ENCODE data around the gene ADAMTSL1.

ADAMTSL1 gene

GRCh38 chr9:18820566-18821095 is 346.7 kb downstream of the ADAMTSL1 start:
- no peak for DNase-seq (ENCODE audit: extremely low spot score, insufficient read length, low read depth)

GRCh38 chr9:18821788-18822187 is 347.8 kb downstream of the ADAMTSL1 start:
- no peak for FAIRE-seq
- no peak for DNase-seq (ENCODE audit: extremely low spot score, insufficient read length, low read depth)

More at GRCh38 chr9:18820566-18821095, 346.7 kb downstream of the ADAMTSL1 start:
- no peak for FAIRE-seq

DNA sequence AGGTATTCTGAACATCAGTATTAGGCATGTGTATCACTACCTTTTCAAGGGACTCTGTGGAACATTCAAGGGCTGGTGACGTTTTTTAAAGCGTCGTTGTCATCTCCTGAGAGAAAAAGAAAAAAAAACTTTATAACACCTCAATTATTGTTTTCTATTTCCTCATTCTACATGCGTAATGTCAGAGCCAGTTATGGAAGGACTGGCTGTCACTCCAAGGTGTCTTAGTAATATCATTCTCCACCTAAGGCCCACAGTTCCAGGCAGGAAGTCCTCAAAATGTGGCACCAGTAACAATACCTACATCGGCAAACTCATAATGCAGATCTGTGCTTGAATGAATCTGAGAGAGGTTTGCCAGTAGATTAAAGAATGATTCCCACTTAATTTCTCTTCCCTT is 348.9 kb downstream of the ADAMTSL1 start:
- no peak for DNase-seq (ENCODE audit: extremely low spot score, insufficient read length, low read depth)
- no peak for FAIRE-seq

DNA sequence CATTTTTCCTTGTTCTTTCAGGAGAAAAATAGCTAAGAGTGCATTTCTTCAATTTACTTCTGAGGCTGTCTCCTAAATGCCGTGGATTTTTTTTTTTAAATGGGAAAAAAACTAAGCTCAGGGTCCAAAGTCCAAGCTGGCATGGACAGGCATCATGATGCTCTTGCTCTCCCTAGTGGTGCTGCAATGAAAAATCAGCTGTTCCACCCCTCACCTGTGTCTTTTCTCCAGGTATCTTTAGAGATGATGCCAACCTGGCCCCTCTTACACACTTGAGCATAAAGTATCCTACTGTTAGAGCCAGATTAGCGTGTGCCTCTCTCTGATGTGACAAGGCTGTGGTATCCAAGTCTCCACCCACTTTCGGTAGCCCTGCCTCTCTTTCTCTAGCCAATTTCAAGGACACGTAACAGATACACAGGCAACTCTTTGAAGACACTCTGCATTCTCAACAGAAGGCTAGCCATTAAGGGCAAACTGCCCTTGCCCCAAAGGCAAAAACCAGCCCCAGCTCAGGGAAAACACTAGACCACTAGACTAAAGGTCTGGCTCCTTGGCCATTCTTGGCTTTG is 350.2 kb downstream of the ADAMTSL1 start:
- DNase-seq (ENCODE audit: extremely low spot score, insufficient read length, low read depth), result no peak

GRCh38 chr9:18825656-18826170 is 351.8 kb downstream of the ADAMTSL1 start:
- DNase-seq (ENCODE audit: extremely low spot score, insufficient read length, low read depth) (no peak), FAIRE-seq (no peak)

More for the DNA sequence above, 350.2 kb downstream of the ADAMTSL1 start:
- no peak for FAIRE-seq

GRCh38 chr9:18826248-18826647 is 352.3 kb downstream of the ADAMTSL1 start:
- DNase-seq (ENCODE audit: extremely low spot score, insufficient read length, low read depth) (no peak), FAIRE-seq (no peak)

DNA sequence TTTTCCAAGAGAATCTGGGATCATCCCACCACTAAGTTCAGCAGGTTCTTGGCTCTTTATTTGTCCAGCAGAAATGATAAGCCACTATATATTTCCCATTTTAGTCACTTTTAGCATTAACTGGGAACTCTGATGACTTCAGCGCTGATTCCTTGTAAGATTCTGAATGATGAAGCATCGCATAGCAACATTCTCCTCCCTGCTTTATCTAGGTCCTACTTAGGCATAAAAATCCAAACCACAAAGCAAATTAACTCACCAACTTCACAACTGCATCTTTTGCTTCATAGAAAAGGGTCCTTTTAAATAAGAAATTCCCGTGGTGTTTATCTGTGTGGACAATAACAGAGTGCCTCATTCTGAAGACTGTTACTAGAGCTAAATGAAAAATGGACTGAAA is 355.1 kb downstream of the ADAMTSL1 start:
- no peak for DNase-seq (ENCODE audit: extremely low spot score, insufficient read length, low read depth)
- no peak for FAIRE-seq

- DNase-seq (ENCODE audit: extremely low spot score, insufficient read length, low read depth) (no peak), FAIRE-seq (no peak)
Measured at GRCh38 chr9:18829873-18830272, 355.9 kb downstream of the ADAMTSL1 start.

GRCh38 chr9:18834740-18835361 is 360.9 kb downstream of the ADAMTSL1 start:
- DNase-seq (ENCODE audit: extremely low spot score, insufficient read length, low read depth) (no peak), FAIRE-seq (peak; percentile 12)

GRCh38 chr9:18837402-18837801 is 363.4 kb downstream of the ADAMTSL1 start:
- no peak for FAIRE-seq
- DNase-seq (ENCODE audit: extremely low spot score, insufficient read length, low read depth), result no peak

DNA sequence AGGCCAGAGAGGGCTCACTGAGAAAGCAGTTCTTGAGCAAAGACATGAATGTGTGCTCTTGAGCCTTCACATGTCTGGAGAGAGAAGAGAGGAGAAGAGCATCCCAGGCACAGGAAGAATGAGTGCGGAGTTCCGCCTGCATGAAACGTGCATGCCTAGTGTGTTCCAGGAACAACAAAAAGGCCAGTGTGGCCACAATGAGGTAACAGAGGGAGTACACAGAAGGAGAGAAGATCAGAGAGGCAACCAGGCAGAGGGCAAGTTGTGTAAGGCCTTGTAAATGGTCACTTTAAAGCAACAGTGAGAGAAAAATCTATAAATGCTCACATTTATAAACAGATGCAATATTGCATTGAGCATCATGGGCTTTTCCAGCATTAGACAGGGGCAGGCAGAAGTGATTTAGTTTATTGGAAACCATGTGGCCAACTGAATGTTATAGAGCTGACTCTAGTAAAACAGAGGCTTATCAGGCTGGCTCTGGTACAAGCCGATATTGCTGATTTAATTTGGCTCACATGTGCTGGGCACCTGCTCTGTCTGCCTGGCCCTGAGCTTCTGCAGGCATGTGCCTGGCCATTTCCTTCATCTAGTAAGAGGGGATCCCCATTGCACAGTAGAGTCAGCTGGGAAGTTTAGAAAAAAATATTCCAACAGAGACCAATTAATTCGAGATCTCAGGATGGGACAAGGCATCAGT is 373.8 kb downstream of the ADAMTSL1 start:
- FAIRE-seq (no peak), DNase-seq (ENCODE audit: extremely low spot score, insufficient read length, low read depth) (no peak)

DNA sequence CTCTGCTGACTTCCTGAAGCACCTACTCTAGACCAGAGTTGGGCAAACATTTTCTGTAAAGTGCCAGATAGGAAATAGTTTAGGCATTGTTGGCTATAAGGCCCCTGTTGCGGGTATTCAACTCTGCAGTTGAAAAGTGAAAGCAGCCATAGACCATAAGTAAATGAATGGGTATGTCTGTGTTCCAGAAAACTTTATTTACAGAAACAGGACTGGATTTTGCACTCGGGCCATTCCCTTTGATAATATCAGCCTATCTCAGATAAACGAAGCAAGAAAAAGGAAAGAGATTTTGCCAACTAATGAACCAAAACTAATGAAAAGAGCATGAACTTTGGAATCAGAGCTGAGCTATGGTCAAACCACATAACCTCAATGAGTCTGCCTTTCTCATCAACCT is 374.7 kb downstream of the ADAMTSL1 start:
- no peak for FAIRE-seq
- no peak for DNase-seq (ENCODE audit: extremely low spot score, insufficient read length, low read depth)

DNA sequence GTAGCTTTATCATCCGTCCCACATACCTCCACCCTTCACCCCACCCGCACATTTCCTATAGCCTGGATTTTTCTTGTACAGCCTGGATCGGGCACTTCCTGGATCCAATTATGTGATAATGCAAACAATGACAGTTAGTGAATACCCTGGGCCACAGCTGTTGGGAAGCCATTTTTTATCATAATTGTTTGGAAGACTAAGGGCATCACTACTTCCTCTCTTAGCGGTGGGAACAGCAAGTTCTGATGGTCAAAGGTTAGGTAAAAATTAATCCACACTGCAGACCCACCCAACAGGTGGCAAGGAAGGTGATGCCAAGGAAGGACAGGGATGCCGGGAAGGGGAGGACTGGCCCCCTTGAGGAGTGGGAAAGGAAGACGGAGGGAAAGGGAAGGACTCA is 375.3 kb downstream of the ADAMTSL1 start:
- no peak for DNase-seq (ENCODE audit: extremely low spot score, insufficient read length, low read depth)
- no peak for FAIRE-seq

DNA sequence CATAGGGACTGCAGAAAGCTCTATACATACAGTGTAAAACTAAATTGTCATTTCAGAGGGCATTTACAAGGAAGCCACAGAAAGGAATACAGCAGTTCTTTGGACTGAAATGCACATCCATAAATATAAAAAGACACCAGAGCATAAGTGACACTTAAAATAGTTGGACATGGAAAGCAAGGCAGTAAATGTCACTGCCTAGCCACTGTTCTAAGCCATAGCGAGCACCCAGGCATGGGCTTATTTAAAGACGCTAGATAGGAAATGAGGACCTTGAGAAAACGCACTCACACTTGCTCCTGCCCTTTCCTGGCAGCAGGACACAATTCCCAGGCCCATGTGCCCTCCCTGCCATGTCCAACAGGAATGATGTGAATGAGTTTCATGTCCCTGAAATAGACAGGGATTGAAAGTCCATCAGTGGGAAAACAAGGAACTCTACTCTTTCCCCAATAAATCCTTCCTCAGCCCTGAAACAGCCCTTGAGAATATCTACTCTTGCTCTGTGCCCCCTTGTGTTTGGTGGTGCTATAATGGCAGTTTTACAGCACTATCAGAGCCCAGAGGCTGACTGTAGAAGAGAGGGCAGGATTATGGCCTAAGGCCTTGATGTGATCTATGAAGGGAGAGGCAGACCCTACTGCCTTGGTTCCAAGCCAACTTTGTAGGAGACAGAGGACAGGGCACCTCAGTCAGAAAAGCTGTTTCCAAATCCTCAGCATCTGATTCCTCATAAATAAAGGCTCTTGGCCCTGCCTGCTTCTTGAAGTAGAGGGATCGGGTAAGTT is 376.1 kb downstream of the ADAMTSL1 start:
- no peak for DNase-seq (ENCODE audit: extremely low spot score, insufficient read length, low read depth)
- no peak for FAIRE-seq

DNA sequence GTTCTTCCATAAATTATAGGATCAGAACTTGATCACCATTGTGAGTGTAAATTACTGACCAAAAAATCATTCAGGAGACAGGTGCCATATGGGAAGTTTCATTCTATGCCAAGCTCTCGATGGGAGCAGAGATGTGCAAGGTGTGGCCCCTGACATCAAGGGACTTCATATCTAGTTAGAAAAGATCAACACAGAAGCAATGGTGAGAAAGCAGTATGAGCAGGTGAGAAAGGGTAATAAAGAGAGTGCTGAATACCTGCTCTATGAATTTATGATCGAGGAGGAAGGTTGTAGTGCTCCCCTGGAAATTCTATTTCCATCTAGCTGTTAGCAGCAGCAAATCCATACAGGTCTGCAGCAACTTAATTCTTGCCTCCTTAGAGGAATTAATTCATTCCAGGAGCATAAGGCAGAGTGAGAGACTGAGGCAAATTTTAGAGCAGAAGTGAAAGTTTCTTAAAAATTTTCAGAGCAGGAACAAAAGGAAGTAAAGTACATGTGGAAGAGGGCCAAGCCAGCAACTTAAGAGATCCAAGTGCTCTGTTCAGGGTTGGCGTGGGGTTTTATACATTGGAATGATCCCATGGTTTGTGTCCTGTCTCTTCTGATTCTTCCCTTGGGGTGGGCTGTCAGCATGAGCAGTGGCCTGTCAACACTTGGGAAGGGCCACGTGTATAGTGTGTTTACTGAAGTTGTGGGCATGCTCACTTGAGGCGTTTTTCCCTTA is 377.3 kb downstream of the ADAMTSL1 start:
- FAIRE-seq, result no peak

DNA sequence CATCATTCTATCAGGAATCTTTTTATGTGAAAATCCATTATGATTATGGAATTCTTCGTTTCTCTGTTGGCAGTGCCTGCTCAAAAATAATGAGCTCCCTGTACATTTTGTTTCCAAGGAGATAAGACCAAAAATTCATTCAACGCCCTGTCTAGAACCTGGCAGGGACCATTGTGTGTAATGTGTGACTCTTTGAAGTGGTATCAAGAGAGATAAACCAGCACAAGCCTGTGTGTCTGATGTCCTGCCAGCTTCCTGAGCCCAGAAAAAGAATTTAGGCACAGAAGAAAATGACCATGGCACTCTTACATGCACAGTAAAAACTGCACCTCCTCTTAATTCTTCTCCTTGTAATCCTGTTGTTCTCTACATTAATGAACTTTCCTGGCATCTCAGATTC is 381.7 kb downstream of the ADAMTSL1 start:
- DNase-seq (ENCODE audit: extremely low spot score, insufficient read length, low read depth), result no peak
- FAIRE-seq, result no peak

More for the DNA sequence above, 377.3 kb downstream of the ADAMTSL1 start:
- DNase-seq (ENCODE audit: extremely low spot score, insufficient read length, low read depth), result no peak

DNA sequence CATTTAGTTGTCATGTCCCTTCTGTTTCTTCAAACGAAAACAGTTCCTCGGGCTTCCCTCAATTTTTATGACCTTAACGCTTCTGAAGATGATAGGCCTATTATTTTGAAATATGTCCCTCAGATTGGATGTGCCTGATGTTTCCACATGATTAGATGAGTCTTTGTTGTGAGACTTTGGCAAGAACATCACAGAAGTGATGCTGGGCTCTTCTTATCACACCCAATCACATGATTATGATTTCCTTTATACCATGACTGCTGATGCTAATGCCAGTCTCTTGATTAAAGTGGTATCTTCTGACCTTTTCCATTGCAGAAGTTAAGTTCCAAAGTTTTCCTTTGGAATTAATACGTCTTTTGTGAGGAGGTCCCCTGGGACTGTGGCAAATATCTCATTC is 383.4 kb downstream of the ADAMTSL1 start:
- DNase-seq (ENCODE audit: extremely low spot score, insufficient read length, low read depth) (no peak), FAIRE-seq (no peak)

GRCh38 chr9:18857769-18858168 is 383.8 kb downstream of the ADAMTSL1 start:
- DNase-seq (ENCODE audit: extremely low spot score, insufficient read length, low read depth) (no peak), FAIRE-seq (no peak)

Measured in GM18507 (cell line).